ENCODE data around the gene AATK.

The AATK gene

GRCh38 chr17:81128338-81128737 is 37.7 kb downstream of the AATK start:
- Histone ChIP-seq H3K4me1 (ENCODE audit: control insufficient read depth, low read depth, low read length) (no peaks in the 10 kb centered on the region), H3K9ac (ENCODE audit: low read length) (no peak overlapping the region), H3K9me3 (ENCODE audit: control insufficient read depth, low read depth, low read length) (no peaks in the 10 kb centered on the region), H3K27ac (ENCODE audit: low read length) (no peak overlapping the region), H3K27me3 (ENCODE audit: control insufficient read depth, insufficient read depth, low read length) (no peaks in the 10 kb centered on the region), H3K4me3 (ENCODE audit: low read length) (no peak overlapping the region), H3K36me3 (ENCODE audit: control insufficient read depth, low read depth, low read length) (no peaks in the 10 kb centered on the region)

GRCh38 chr17:81127526-81128177 is 38.4 kb downstream of the AATK start:
- Histone ChIP-seq H3K4me3 (ENCODE audit: low read length) (no peak overlapping the region), H3K27ac (ENCODE audit: low read length) (no peak overlapping the region), H3K9me3 (ENCODE audit: control insufficient read depth, low read depth, low read length) (no peaks in the 10 kb centered on the region), H3K27me3 (ENCODE audit: control insufficient read depth, insufficient read depth, low read length) (no peaks in the 10 kb centered on the region), H3K4me1 (ENCODE audit: control insufficient read depth, low read depth, low read length) (no peaks in the 10 kb centered on the region), H3K36me3 (ENCODE audit: control insufficient read depth, low read depth, low read length) (no peaks in the 10 kb centered on the region), H3K9ac (ENCODE audit: low read length) (no peak overlapping the region)

- Histone ChIP-seq H3K27ac (ENCODE audit: low read length) (no peak overlapping the region), H3K36me3 (ENCODE audit: control insufficient read depth, low read depth, low read length) (no peaks in the 10 kb centered on the region), H3K4me1 (ENCODE audit: control insufficient read depth, low read depth, low read length) (no peaks in the 10 kb centered on the region), H3K9ac (ENCODE audit: low read length) (no peak overlapping the region), H3K4me3 (ENCODE audit: low read length) (no peak overlapping the region), H3K27me3 (ENCODE audit: control insufficient read depth, insufficient read depth, low read length) (no peaks in the 10 kb centered on the region), H3K9me3 (ENCODE audit: control insufficient read depth, low read depth, low read length) (no peaks in the 10 kb centered on the region)
These were observed 38.9 kb downstream of the AATK start for GRCh38 chr17:81127133-81127455.

- Histone ChIP-seq H3K27me3 (ENCODE audit: control insufficient read depth, insufficient read depth, low read length) (no peaks in the 10 kb centered on the region), H3K36me3 (ENCODE audit: control insufficient read depth, low read depth, low read length) (no peaks in the 10 kb centered on the region), H3K9me3 (ENCODE audit: control insufficient read depth, low read depth, low read length) (no peaks in the 10 kb centered on the region), H3K27ac (ENCODE audit: low read length) (no peak overlapping the region), H3K4me3 (ENCODE audit: low read length) (no peak overlapping the region), H3K9ac (ENCODE audit: low read length) (no peak overlapping the region), H3K4me1 (ENCODE audit: control insufficient read depth, low read depth, low read length) (no peaks in the 10 kb centered on the region)
These were observed 39.5 kb downstream of the AATK start for GRCh38 chr17:81126281-81127132.

GRCh38 chr17:81125573-81126081 is 40.4 kb downstream of the AATK start:
- Histone ChIP-seq H3K36me3 (ENCODE audit: control insufficient read depth, low read depth, low read length) (no peaks in the 10 kb centered on the region), H3K9ac (ENCODE audit: low read length) (no peak overlapping the region), H3K9me3 (ENCODE audit: control insufficient read depth, low read depth, low read length) (no peaks in the 10 kb centered on the region), H3K27me3 (ENCODE audit: control insufficient read depth, insufficient read depth, low read length) (no peaks in the 10 kb centered on the region), H3K27ac (ENCODE audit: low read length) (no peak overlapping the region), H3K4me3 (ENCODE audit: low read length) (no peak overlapping the region), H3K4me1 (ENCODE audit: control insufficient read depth, low read depth, low read length) (no peaks in the 10 kb centered on the region)

GRCh38 chr17:81124377-81124776 is 41.6 kb downstream of the AATK start:
- Histone ChIP-seq H3K9ac (ENCODE audit: low read length) (no peak overlapping the region), H3K36me3 (ENCODE audit: control insufficient read depth, low read depth, low read length) (no peaks in the 10 kb centered on the region), H3K4me3 (ENCODE audit: low read length) (no peak overlapping the region), H3K9me3 (ENCODE audit: control insufficient read depth, low read depth, low read length) (no peaks in the 10 kb centered on the region), H3K4me1 (ENCODE audit: control insufficient read depth, low read depth, low read length) (no peaks in the 10 kb centered on the region), H3K27ac (ENCODE audit: low read length) (no peak overlapping the region), H3K27me3 (ENCODE audit: control insufficient read depth, insufficient read depth, low read length) (no peaks in the 10 kb centered on the region)

- H3K4me1 ChIP-seq (ENCODE audit: control insufficient read depth, low read depth, low read length) = no peaks in the 10 kb centered on the region
- H3K27me3 ChIP-seq (ENCODE audit: control insufficient read depth, insufficient read depth, low read length) = no peaks in the 10 kb centered on the region
- H3K4me3 ChIP-seq (ENCODE audit: low read length) = no peak overlapping the region
- H3K9me3 ChIP-seq (ENCODE audit: control insufficient read depth, low read depth, low read length) = no peaks in the 10 kb centered on the region
- H3K27ac ChIP-seq (ENCODE audit: low read length) = no peak overlapping the region
- no peaks in the 10 kb centered on the region for H3K36me3 ChIP-seq (ENCODE audit: control insufficient read depth, low read depth, low read length)
- H3K9ac ChIP-seq (ENCODE audit: low read length) = no peak overlapping the region
These were observed 42.7 kb downstream of the AATK start for GRCh38 chr17:81123052-81124048.

- Histone ChIP-seq H3K27ac (ENCODE audit: low read length) (no peak overlapping the region), H3K9me3 (ENCODE audit: control insufficient read depth, low read depth, low read length) (no peaks in the 10 kb centered on the region), H3K4me1 (ENCODE audit: control insufficient read depth, low read depth, low read length) (no peaks in the 10 kb centered on the region), H3K27me3 (ENCODE audit: control insufficient read depth, insufficient read depth, low read length) (no peaks in the 10 kb centered on the region), H3K4me3 (ENCODE audit: low read length) (no peak overlapping the region), H3K9ac (ENCODE audit: low read length) (no peak overlapping the region), H3K36me3 (ENCODE audit: control insufficient read depth, low read depth, low read length) (no peaks in the 10 kb centered on the region)
These were observed 43.9 kb downstream of the AATK start for GRCh38 chr17:81121841-81122733.

GRCh38 chr17:81120695-81121621 is 45.1 kb downstream of the AATK start:
- Histone ChIP-seq H3K27me3 (ENCODE audit: control insufficient read depth, insufficient read depth, low read length) (no peaks in the 10 kb centered on the region), H3K27ac (ENCODE audit: low read length) (no peak overlapping the region), H3K36me3 (ENCODE audit: control insufficient read depth, low read depth, low read length) (no peaks in the 10 kb centered on the region), H3K9me3 (ENCODE audit: control insufficient read depth, low read depth, low read length) (no peaks in the 10 kb centered on the region), H3K9ac (ENCODE audit: low read length) (no peak overlapping the region), H3K4me1 (ENCODE audit: control insufficient read depth, low read depth, low read length) (no peaks in the 10 kb centered on the region), H3K4me3 (ENCODE audit: low read length) (no peak overlapping the region)

- no peaks in the 10 kb centered on the region for H3K27me3 ChIP-seq (ENCODE audit: control insufficient read depth, insufficient read depth, low read length)
- H3K36me3 ChIP-seq (ENCODE audit: control insufficient read depth, low read depth, low read length) = no peaks in the 10 kb centered on the region
- H3K27ac ChIP-seq (ENCODE audit: low read length) = no peak overlapping the region
- no peaks in the 10 kb centered on the region for H3K4me1 ChIP-seq (ENCODE audit: control insufficient read depth, low read depth, low read length)
- no peaks in the 10 kb centered on the region for H3K9me3 ChIP-seq (ENCODE audit: control insufficient read depth, low read depth, low read length)
- H3K9ac ChIP-seq (ENCODE audit: low read length) = no peak overlapping the region
- peak overlapping the region; percentile 6 for H3K4me3 ChIP-seq (ENCODE audit: low read length)
These were observed 45.9 kb downstream of the AATK start for GRCh38 chr17:81120149-81120484.
